ENCODE measurements around the gene SSUH2.
A peak's percentile ranks its signal among the peaks of the same experiment; 100 is the strongest.
"Not testable (repeated sequence)": the region's sequence is repeated elsewhere in the genome, so short reads cannot be mapped to it uniquely, and the experiment has no call there.

Gene SSUH2

DNA sequence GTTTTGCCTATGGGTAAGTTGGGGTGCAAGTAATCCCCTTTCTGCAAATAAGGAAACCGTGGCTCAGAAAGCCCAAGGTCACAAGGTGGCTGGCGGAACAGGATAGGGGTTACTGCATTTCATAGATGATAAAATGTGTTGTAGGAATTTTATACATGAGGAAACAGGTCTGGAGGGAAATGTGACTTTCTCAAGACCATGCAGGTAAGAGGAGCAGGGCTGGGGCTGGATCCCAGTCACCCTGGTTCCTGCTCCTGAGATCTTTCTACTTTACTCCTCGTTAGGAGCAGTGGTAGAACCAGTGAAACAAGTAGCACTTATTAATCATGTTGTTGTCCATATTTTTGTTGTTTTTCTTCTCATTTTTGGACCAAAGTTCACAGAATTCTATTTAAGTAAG lies 63.2 kb downstream of the SSUH2 start:
- no peak overlapping the region for H2AFZ ChIP-seq (ENCODE audit: low read depth, low read length)
- H3K36me3 ChIP-seq (ENCODE audit: control insufficient read depth in 1 of 2, insufficient read depth in 2 of 2, low read depth in 1 of 2, low read length in 2 of 2): peaks cover 4% of the 10 kb centered on the region in 2 experiments
- H3K9me3 ChIP-seq (ENCODE audit: control insufficient read depth, low read length): no peaks in the 10 kb centered on the region
- H3K4me1 ChIP-seq (ENCODE audit: control insufficient read depth, insufficient read depth, low read depth, low read length): peaks cover 1% of the 10 kb centered on the region
- H3K14ac ChIP-seq (ENCODE audit: low read length in 2 of 2): no peak overlapping the region
- H3K79me1 ChIP-seq (replicated peaks; ENCODE audit: low read length, poor library complexity, severe bottlenecking): no peaks in the 10 kb centered on the region
- no peaks in the 10 kb centered on the region for H3K27me3 ChIP-seq (ENCODE audit: control insufficient read depth in 1 of 2, insufficient read depth in 1 of 2, low read length in 2 of 2)
- no peak overlapping the region for H3K18ac ChIP-seq (ENCODE audit: low read depth in 1 of 2, low read length in 2 of 2)
- no peak overlapping the region for H3K4me2 ChIP-seq (ENCODE audit: low read length, poor library complexity, severe bottlenecking)
- H3K4ac ChIP-seq (ENCODE audit: low read depth in 1 of 2, low read length in 2 of 2): no peak overlapping the region
- no peak overlapping the region for H2AK5ac ChIP-seq (ENCODE audit: low read length, severe bottlenecking)
- no peak overlapping the region for H3K4me3 ChIP-seq (ENCODE audit: insufficient read depth in 1 of 2, low read depth in 1 of 2, low read length in 2 of 2)
- H3K27ac ChIP-seq (ENCODE audit: low read length, poor library complexity, severe bottlenecking): no peak overlapping the region
- H2BK5ac ChIP-seq (ENCODE audit: low read depth, low read length, poor library complexity, severe bottlenecking): no peak overlapping the region
- WGBS: 99% methylated on average over 3 of the region's 3 CpGs
- no peak overlapping the region for H3K23ac ChIP-seq (ENCODE audit: low read length in 2 of 2)
- no peak overlapping the region for H2BK12ac ChIP-seq (ENCODE audit: low read length in 2 of 2)
- no peak overlapping the region for H2BK15ac ChIP-seq (ENCODE audit: low read depth, poor library complexity, severe bottlenecking)
- H4K91ac ChIP-seq (ENCODE audit: low read length): no peak overlapping the region
- DNase-seq: no peak
- no peak overlapping the region for H3K9ac ChIP-seq (ENCODE audit: low read length)
- no peak overlapping the region for H2BK120ac ChIP-seq (ENCODE audit: low read depth, low read length)
- no peak overlapping the region for H4K8ac ChIP-seq (ENCODE audit: low read length)

DNA sequence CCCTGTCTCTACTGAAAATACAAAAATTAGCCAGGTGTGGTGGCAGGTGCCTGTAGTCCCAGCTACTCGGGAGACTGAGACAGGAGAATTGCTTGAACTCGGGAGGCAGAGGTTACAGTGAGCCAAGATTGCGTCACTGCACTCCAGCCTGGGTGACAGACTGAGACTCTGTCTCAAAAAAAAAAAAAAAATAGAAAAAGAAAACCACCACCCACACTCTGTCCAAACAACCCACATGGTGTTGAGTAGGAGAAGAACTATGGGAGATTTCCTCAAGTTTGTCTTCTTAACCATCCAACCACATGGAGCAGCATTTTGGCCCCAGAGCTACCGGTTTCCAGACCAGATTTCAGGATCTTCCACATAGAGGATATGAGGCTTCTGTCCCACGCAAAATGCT lies 64.2 kb downstream of the SSUH2 start:
- not testable (repeated sequence) for H3K9me3 ChIP-seq (ENCODE audit: control insufficient read depth, low read length); H3K27me3 ChIP-seq (ENCODE audit: control insufficient read depth in 1 of 2, insufficient read depth in 1 of 2, low read length in 2 of 2); H3K79me1 ChIP-seq (replicated peaks; ENCODE audit: low read length, poor library complexity, severe bottlenecking); H3K18ac ChIP-seq (ENCODE audit: low read depth in 1 of 2, low read length in 2 of 2); H2BK5ac ChIP-seq (ENCODE audit: low read depth, low read length, poor library complexity, severe bottlenecking); H3K4me3 ChIP-seq (ENCODE audit: insufficient read depth in 1 of 2, low read depth in 1 of 2, low read length in 2 of 2); H3K14ac ChIP-seq (ENCODE audit: low read length in 2 of 2); H4K8ac ChIP-seq (ENCODE audit: low read length); H3K4ac ChIP-seq (ENCODE audit: low read depth in 1 of 2, low read length in 2 of 2); H2BK12ac ChIP-seq (ENCODE audit: low read length in 2 of 2); H2BK120ac ChIP-seq (ENCODE audit: low read depth, low read length); H2BK15ac ChIP-seq (ENCODE audit: low read depth, poor library complexity, severe bottlenecking); H3K9ac ChIP-seq (ENCODE audit: low read length); H3K23ac ChIP-seq (ENCODE audit: low read length in 2 of 2); H3K4me1 ChIP-seq (ENCODE audit: control insufficient read depth, insufficient read depth, low read depth, low read length); H3K27ac ChIP-seq (ENCODE audit: low read length, poor library complexity, severe bottlenecking); H2AK5ac ChIP-seq (ENCODE audit: low read length, severe bottlenecking); H4K91ac ChIP-seq (ENCODE audit: low read length); H3K4me2 ChIP-seq (ENCODE audit: low read length, poor library complexity, severe bottlenecking); H2AFZ ChIP-seq (ENCODE audit: low read depth, low read length); H3K36me3 ChIP-seq (ENCODE audit: control insufficient read depth in 1 of 2, insufficient read depth in 2 of 2, low read depth in 1 of 2, low read length in 2 of 2)
- WGBS: 96% methylated on average over 2 of the region's 5 CpGs
- peak; percentile 42 for DNase-seq

GRCh38 chr3:8579943-8580342 lies 64.7 kb downstream of the SSUH2 start:
- Histone ChIP-seq H3K4me1 (ENCODE audit: control insufficient read depth, insufficient read depth, low read depth, low read length) (peaks cover 6% of the 10 kb centered on the region), H2BK15ac (ENCODE audit: low read depth, poor library complexity, severe bottlenecking) (no peak overlapping the region), H4K91ac (ENCODE audit: low read length) (no peak overlapping the region), H2BK5ac (ENCODE audit: low read depth, low read length, poor library complexity, severe bottlenecking) (no peak overlapping the region), H3K27me3 (ENCODE audit: control insufficient read depth in 1 of 2, insufficient read depth in 1 of 2, low read length in 2 of 2) (no peaks in the 10 kb centered on the region), H3K4me2 (ENCODE audit: low read length, poor library complexity, severe bottlenecking) (no peak overlapping the region), H2BK120ac (ENCODE audit: low read depth, low read length) (no peak overlapping the region), H3K18ac (ENCODE audit: low read depth in 1 of 2, low read length in 2 of 2) (no peak overlapping the region), H2AFZ (ENCODE audit: low read depth, low read length) (no peak overlapping the region), H3K27ac (ENCODE audit: low read length, poor library complexity, severe bottlenecking) (no peak overlapping the region), H3K9me3 (ENCODE audit: control insufficient read depth, low read length) (no peaks in the 10 kb centered on the region), H3K23ac (ENCODE audit: low read length in 2 of 2) (no peak overlapping the region), H3K4me3 (ENCODE audit: insufficient read depth in 1 of 2, low read depth in 1 of 2, low read length in 2 of 2) (no peak overlapping the region), H4K8ac (ENCODE audit: low read length) (no peak overlapping the region), H3K36me3 (ENCODE audit: control insufficient read depth in 1 of 2, insufficient read depth in 2 of 2, low read depth in 1 of 2, low read length in 2 of 2) (peaks cover 9% of the 10 kb centered on the region in 2 experiments), H3K14ac (ENCODE audit: low read length in 2 of 2) (no peak overlapping the region), H2BK12ac (ENCODE audit: low read length in 2 of 2) (peak overlapping the region in 1 of 2 experiments; percentile 22), H3K4ac (ENCODE audit: low read depth in 1 of 2, low read length in 2 of 2) (no peak overlapping the region), H3K9ac (ENCODE audit: low read length) (no peak overlapping the region), H2AK5ac (ENCODE audit: low read length, severe bottlenecking) (no peak overlapping the region), H3K79me1 (replicated peaks; ENCODE audit: low read length, poor library complexity, severe bottlenecking) (no peaks in the 10 kb centered on the region)
- no peak for DNase-seq
- 98% methylated on average over 3 of the region's 5 CpGs for WGBS

DNA sequence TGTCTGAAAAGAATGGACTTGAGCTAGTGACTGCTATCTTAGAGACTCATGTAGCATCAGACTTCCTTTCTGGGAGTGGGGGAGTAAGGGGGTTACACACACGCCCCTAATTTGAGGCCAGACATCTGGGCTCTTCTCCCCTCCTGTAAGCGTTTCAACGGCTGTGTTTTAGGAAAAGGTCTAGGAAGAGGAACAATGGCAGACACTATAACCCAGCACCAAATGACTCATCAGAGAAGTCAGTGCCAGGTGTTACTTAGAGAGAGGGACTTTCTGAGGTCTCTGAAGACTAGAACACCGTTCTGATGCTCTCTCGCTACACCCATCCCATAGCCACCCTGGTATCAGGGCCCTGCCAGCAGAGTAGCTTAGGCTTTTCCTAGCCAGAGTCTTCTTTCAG lies 65.5 kb downstream of the SSUH2 start:
- no peak overlapping the region for H4K91ac ChIP-seq (ENCODE audit: low read length)
- H3K79me1 ChIP-seq (replicated peaks; ENCODE audit: low read length, poor library complexity, severe bottlenecking): no peaks in the 10 kb centered on the region
- H3K18ac ChIP-seq (ENCODE audit: low read depth in 1 of 2, low read length in 2 of 2): no peak overlapping the region
- no peak overlapping the region for H4K8ac ChIP-seq (ENCODE audit: low read length)
- WGBS: 92% methylated on average over 3 of the region's 5 CpGs
- no peak overlapping the region for H2BK15ac ChIP-seq (ENCODE audit: low read depth, poor library complexity, severe bottlenecking)
- H3K4me2 ChIP-seq (ENCODE audit: low read length, poor library complexity, severe bottlenecking): no peak overlapping the region
- no peak overlapping the region for H3K4me3 ChIP-seq (ENCODE audit: insufficient read depth in 1 of 2, low read depth in 1 of 2, low read length in 2 of 2)
- peaks cover 11 to 14% of the 10 kb centered on the region in 2 experiments for H3K36me3 ChIP-seq (ENCODE audit: control insufficient read depth in 1 of 2, insufficient read depth in 2 of 2, low read depth in 1 of 2, low read length in 2 of 2)
- peak overlapping the region in 1 of 2 experiments; percentile 15 for H2BK12ac ChIP-seq (ENCODE audit: low read length in 2 of 2)
- H2BK5ac ChIP-seq (ENCODE audit: low read depth, low read length, poor library complexity, severe bottlenecking): no peak overlapping the region
- no peak overlapping the region for H3K23ac ChIP-seq (ENCODE audit: low read length in 2 of 2)
- no peak overlapping the region for H2AFZ ChIP-seq (ENCODE audit: low read depth, low read length)
- no peaks in the 10 kb centered on the region for H3K9me3 ChIP-seq (ENCODE audit: control insufficient read depth, low read length)
- no peak overlapping the region for H3K27ac ChIP-seq (ENCODE audit: low read length, poor library complexity, severe bottlenecking)
- no peak for DNase-seq
- no peak overlapping the region for H3K9ac ChIP-seq (ENCODE audit: low read length)
- no peak overlapping the region for H3K4ac ChIP-seq (ENCODE audit: low read depth in 1 of 2, low read length in 2 of 2)
- peak overlapping the region; percentile 29 for H2AK5ac ChIP-seq (ENCODE audit: low read length, severe bottlenecking)
- H3K27me3 ChIP-seq (ENCODE audit: control insufficient read depth in 1 of 2, insufficient read depth in 1 of 2, low read length in 2 of 2): no peaks in the 10 kb centered on the region
- peaks cover 8% of the 10 kb centered on the region for H3K4me1 ChIP-seq (ENCODE audit: control insufficient read depth, insufficient read depth, low read depth, low read length)
- no peak overlapping the region for H2BK120ac ChIP-seq (ENCODE audit: low read depth, low read length)
- no peak overlapping the region for H3K14ac ChIP-seq (ENCODE audit: low read length in 2 of 2)

All from mesenchymal stem cell (in vitro differentiated cells and primary cell).